Measurements from ENCODE around the gene PILRA.
"Not testable (repeated sequence)": the region's sequence is repeated elsewhere in the genome, so short reads cannot be mapped to it uniquely, and the experiment has no call there.

The PILRA gene

DNA sequence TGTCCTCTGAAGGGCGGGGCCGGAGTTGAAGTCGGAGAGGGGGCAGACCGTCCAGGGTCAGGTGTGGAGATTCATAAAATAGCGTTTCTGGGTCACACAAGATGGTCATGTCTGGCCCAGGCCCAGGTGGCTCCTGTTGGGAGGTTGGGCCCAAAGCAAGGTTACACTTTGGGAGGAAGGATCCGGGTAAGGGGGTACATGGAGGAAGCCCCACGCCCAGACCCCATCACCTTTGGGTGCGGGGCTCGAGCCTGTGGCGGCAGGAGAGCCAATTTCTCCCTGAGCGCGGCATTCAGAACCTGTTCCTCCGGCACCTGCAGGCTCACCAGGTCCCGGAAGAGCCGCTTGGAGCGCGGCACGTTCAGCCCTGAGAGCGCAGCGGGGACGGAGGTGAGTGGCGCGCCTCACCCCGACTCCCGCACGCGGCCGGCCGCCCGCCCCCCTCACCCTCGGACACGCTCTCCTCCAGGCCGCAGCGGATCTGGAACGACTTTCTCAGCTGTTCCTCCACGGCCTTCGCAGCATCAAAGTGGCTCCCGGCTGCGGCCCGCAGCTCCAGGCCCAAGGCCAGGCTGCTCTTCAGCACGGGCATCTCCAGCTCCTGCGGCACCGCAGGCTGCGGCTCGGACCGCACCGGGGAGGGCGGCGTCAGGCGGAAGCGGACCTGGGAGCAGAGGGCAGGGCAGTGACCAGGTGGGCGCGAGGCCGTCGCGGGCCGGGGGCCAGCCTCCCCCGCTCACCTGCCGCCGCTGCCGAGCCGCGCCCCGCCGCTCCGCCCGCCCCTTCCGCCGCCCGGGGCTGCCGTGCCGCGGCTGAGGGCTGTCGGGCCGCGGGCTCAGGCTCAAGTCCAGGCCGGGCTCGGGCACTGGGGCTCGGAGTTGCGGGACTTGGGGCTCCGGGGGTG lies 62.4 kb downstream of the PILRA start:
- DNase-seq (ENCODE audit: low read depth): no peak

DNA sequence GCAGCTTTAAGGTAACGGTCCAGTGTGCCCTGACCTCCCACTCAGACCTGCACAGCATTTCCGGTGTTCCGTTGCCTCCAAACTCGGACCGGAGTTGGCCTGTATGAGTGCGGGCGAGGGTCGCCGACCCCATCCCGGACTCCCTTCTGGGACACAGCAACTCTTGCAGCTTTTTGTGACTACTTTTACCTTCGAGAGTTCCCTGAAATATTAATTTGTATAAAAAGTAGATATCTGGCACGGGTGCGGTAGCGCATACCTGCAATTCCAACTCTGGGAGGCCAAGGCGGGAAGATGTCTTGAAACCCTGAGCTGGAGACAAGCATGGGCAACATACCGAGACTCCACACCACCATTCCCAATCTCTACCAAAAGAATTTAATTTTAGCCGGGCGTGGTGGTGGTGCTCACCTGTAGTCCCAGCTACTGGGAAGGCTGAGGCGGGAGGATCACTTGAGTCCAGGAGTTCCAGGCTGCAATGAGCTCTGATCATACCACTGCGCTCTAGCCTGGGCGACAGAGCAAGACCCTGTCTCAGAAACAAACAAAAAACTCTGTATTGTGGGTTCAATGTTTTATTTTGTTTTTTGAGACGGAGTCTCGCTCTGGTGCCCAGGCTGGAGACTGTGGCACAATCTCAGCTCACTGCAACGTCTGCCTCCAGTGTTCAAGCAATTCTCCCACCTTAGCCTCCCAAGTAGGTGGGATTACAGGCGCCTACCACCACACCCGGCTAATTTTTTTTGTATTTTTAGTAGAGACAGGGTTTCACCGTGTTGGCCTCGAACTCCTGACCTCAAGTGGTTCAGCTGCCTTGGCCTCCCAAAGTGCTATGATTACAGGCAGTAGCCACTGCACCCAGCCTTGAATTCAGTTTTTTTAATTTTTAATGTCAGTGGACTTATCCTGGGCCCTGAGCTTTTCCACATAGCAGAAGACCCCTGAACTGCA lies 64.1 kb downstream of the PILRA start:
- no peak for DNase-seq (ENCODE audit: low read depth)

DNA sequence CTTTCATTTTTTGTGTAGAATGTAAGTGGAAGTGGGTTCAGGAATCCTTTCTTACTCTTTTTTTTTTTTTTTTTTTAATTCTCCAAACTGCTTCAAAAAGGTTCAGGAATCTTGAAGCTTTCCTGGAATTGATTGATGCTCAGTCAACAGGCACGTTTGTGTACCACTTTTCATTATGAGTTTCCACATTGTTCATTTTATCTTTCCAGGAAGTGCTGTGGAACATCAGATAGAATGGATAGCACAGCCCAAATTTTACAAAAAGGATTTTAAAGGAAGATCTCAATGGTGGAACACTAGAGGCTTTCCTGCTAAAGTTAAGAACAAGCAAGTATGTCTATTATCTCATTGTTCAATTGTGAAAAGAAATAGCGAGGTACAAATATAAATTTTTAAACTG lies 64.9 kb downstream of the PILRA start:
- no peak for DNase-seq (ENCODE audit: low read depth)

DNA sequence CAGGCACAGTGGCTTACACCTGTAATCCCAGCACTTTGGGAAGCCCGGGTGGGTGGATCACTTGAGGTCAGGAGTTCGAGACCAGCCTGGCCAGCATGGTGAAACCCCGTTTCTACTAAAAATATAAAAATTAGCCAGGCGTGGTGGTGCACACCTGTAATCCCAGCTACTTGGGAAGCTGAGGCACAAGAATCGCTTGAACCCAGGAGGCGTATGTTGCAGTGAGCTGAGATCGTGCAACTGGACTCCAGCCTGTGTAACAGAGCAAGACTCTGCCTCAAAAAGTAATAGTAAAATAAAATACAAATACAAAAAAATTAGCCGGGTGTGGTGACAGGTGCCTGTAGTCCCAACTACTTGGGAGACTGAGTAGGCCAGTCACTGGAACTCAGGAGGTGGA lies 65.4 kb downstream of the PILRA start:
- not testable (repeated sequence) for DNase-seq (ENCODE audit: low read depth)

DNA sequence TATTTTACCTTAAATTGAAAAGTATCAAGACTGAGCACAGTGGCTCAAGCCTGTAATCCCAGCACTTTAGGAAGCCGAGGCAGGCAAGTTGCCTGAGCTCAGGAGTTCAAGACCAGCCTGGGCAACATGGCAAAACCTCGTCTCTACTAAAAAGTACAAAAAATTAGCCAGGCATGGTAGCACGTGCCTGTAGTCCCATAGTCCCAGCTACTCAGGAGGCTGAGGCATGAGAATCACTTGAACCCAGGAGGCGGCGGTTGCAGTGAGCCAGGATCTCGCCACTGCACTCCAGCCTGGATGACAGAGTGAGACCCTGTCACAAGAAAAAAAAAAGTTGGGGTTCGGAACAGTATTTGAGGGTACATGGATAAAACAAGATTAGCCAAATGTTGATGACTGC lies 66.0 kb downstream of the PILRA start:
- DNase-seq (ENCODE audit: low read depth): not testable (repeated sequence)

DNA sequence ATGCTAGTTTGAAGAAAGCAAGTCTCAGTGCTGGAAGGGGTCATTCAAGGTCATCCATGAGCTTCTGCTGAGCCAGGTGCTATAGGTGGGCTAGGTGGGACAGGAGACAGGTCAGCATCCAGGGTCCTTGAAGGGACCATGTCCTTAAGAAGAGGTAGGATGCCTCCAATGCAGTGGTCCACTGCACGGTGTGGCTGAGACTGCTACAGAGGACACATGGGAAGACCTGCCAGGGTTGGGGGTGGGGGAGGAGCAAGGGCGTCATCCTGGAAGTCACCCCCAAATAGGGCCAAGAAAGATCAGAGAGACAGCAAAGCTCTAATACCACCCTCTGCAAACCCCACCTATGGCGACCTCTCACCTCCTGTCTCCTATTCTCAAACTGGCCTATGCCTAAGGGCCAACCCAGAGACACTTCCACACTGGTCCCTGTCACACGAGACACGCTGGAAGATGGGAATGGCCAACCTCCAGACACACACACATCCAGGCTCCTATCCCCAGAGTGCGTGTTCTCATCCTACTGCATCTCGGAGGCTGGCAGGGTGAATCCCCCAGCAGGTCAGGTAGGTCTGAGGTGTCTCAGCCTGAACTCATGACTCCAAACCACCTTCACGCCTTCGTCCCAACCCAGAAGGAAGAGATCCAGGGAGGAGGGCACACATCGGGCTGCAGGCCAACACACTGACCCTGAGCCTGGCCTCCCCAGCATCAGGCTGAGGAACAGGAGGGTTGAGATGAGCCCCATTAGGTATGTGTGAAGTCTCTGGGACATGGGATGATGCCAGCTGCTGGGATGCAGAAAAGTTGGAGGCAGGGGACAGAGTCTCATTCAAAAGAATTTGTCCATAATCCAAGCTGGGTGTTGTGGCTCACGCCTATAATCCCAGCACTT lies 68.6 kb downstream of the PILRA start:
- no peak for DNase-seq (ENCODE audit: low read depth)

DNA sequence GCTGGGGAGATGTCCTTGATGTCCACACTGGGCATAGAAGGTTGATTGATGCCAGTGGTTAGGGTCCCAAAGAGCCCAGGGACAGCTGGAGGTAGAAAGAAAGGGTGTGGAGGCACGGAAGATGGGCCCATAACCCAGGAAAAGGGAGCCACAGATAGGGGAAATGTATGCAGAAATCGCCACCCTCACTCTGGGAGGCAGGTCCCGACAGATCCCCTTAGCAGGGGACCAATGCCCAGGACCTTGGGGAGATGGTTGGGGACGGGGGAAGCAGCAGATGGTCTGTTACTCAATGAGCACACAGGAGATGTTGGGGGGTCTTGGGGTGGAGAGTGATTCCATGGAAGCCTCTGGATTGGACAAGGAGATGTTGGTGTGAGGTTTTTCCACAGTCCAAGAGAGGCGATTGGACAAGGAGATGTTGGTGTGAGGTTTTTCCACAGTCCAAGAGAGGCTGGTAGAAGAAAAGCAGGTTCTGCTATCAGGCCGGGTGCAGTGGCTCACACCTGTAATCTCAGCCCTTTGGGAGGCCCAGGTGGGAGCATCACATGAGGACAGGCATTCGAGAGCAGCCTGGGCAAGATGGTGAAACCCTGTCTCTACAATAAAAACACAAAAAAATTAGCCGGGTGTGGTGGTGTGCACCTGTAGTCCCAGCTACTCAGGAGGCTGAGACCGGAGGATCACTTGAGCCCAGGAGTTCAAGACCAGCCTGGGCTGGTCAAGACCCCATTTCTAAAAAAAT lies 70.0 kb downstream of the PILRA start:
- no peak for DNase-seq (ENCODE audit: low read depth)

DNA sequence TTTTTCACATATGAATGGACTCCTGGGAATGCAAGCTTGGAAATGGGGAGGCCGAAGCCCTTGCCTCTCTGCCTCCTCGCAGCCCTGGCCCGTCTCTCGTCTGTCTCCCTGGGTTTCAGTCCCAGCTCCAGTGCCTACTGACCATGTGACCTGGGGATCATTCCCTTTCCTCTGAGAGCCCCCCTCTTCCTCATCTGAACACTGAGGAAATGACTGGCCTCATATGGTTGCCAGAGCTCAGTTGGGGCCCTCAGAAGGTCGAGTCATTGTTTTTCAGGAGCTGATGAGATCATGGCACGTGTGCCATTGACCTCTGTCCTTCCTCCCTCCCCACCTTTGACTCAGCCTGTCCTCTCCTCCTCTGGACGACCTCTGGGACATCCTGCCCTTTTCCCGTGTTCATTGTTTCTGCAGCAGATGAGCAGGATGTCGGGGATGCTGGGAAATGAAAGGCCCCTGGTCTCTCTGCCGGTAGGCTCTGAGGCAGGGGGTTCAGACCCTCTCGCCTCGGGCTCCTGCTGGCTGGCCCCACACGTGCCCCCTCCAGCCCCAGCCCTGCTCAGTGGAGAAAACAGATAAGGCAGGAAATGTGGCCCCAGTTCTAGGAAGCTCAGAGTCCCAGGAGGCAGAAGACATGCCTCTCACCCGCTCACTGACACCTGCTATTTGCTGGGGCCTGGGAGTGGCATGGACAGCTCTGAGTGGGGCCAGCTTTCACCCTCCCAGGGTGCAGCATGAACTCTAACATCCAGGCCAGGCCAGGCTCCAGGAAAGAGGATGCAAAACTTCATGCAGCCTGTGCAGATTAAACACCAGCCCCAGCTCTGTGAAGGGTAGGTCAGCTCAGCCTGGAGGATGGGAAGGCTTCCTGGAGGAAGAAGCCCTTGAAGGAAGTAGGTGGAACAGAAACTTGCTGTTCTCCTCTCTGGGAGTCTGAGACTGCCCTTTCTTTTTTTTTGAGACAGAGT lies 71.3 kb downstream of the PILRA start:
- no peak for DNase-seq (ENCODE audit: low read depth)

DNA sequence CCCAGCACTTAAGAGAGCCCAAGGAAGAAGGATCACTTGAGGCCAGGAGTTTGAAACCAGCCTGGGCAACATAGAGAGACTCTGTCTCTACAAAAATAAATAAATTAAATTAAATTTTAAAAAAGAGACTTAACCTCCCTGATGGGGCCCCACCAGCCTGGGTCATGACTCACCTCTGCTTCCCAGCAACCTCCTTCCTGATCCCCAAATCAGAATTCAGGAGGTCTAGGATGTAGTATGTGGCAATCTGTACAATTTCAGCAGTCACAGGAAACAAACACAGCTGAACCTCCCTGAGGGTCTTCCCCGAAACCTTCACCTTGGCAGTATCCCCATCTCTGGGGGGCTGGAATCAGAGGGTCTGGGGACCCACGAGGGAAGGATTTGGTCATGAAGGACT lies 72.8 kb downstream of the PILRA start:
- no peak for DNase-seq (ENCODE audit: low read depth)

DNA sequence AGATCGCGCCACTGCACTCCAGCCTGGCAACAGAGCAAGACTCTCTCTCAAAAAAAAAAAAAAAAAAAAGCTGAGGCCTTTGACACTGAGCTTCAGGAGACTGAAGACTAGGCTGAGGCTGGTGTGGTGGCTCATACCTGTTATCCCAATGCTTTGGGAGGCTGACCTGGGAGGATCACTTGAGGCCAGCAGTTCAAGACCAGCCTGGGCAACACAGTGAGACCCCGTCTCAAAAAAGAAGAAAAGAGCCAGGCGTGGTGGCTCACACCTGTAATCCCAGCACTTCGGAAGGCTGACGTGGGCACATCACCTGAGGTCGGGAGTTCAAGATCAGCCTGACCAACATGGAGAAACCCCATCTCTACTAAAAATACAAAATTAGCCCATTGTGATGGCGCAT lies 74.1 kb downstream of the PILRA start:
- not testable (repeated sequence) for DNase-seq (ENCODE audit: low read depth)

DNA sequence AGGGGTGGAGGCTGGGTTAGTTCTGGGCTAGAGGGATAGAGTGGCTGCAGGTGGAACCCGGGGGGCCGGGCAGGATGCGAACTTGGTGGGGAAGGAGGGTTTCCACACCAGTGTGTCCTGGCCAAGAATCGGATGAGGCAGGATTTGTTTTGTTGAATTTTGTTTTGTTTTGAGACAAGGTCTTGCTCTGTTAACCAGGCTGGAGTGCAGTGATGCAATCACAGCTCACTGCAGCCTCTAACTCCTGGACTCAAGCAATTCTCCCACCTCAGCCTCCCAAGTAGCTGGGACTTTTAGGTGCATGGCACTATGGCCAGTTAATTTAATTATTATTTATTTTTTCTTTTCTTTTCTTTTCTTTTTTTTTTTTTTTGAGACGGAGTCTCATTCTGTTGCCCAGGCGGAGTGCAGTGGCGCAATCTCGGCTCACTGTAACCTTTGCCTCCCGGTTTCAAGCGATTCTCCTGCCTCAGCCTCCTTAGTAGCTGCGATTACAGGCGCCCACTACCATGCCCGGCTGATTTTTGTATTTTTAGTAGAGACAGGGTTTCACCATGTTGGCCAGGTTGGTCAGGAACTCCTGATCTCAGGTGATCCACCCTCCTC lies 76.0 kb downstream of the PILRA start:
- no peak for DNase-seq (ENCODE audit: low read depth)
